Activated effector memory CD4-positive, alpha-beta T cell treated with anti-CD3 and anti-CD28 coated beads, Interleukin-2, amount 50 U/mL, for 16 hours (primary cell): ENCODE measurements around the gene TCN1.
"Not testable (repeated sequence)": the region's sequence is repeated elsewhere in the genome, so short reads cannot be mapped to it uniquely, and the experiment has no call there.

Experiments
- DNase-seq: peaks from one replicate; pipeline ENCODE4 v3.0.0-alpha.2; 2020

Gene TCN1

DNA sequence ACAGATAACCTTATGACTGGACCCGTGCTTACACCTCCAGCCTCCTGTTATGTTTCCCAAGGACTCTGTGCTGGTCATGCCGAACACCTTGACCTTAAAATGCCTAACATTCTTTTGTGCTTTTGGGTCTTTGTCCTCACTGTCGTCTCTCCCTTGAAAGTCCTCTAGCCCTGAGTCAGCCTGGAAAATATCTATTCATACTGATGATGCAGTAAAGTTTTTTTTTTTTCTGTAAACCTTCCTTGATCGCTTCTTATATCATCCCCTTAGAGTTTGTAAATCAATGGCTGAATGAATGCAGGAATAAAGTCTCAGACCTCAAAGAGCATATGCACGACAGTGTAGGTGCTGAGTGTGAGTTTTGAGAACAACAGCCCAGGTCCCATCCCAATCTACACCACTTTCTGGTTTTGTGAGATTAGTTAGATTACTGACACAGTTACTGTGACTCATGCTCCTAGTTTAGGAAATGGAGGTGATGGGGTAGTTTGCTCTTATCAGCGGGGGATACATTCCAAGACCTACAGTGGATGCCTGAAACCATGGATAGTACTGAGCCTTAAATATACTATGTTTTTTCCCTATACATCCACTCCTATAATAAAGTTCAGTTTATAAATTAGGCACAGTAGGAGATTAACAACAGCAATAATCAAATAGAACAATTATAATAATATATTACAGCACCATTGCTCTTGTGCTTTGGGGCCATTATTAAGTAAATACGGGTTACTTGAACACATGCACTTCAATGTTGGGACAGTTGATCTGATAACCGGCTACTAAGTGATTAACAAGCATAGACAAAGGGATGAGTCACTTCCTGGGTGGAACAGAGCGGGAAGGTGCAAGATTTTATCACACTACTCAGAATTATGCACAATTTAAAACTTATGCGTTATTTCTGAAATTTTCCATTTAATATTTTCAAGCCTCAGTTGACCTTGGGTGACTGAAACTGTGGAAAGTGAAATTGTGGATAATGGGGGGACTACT, 8.6 kb downstream of the TCN1 start:
- no peak for DNase-seq

- no peak for DNase-seq
Measured at GRCh38 chr11:59854871-59855270, 11.4 kb downstream of the TCN1 start.

- not testable (repeated sequence) for DNase-seq
Measured at GRCh38 chr11:59851416-59851815, 14.9 kb downstream of the TCN1 start.

GRCh38 chr11:59849551-59849950, 16.7 kb downstream of the TCN1 start:
- not testable (repeated sequence) for DNase-seq

- DNase-seq, result no peak
Measured at GRCh38 chr11:59849129-59849528, 17.2 kb downstream of the TCN1 start.

DNA sequence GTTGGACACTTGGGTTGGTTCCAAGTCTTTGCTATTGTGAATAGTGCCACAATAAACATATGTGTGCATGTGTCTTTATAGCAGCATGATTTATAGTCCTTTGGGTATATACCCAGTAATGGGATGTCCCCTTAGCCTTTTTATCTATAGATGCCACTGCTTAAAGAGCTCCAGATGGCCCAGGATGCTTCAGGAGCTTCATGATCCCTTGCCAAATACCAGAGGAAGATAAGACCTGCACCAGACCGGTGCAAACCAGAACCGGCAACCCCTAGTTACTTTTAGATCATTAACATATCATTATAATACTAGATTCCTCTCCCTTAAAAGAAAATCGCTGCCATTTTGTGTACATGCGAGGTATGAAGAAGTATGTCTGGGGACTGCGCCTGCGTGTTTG, 17.8 kb downstream of the TCN1 start:
- DNase-seq, result not testable (repeated sequence)

DNA sequence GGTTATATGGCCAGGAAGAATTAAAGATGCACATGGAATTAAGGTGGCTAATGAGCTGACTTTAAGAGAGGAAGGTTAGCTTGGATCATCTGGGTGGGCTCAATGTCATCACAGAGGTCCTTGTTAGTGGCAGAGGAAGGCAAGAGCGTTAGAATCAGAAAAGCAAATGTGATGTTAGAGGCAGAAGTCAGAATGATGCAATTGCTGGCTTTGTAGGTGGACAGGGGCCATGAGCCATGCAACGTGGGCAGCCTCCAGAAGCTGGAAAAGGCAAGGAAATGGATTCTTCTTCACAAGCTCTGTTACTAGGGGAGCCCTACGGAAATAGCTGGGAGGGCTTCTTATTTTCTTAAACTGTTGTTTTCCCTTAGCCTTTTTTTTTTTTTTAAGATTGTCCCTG, 18.7 kb downstream of the TCN1 start:
- no peak for DNase-seq

DNA sequence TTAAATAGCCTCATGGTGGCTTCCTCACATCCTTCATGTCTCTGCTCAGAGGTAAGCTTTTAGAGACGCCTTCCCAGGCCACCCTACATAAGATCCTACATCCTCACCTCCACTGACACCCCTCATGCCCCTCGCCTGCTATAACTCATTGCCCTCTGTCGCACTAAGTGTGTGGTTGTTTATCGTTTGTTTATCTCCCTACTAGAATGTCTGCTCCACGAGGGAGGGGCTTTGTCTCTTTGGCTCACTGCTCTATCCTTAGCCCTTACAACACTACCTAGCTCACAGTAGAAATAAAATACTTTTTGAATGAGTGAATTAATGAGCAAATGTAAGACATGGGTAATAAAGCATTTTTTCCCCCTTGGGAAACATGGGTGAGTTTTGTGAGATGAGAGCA, 19.7 kb downstream of the TCN1 start:
- DNase-seq, result no peak

DNA sequence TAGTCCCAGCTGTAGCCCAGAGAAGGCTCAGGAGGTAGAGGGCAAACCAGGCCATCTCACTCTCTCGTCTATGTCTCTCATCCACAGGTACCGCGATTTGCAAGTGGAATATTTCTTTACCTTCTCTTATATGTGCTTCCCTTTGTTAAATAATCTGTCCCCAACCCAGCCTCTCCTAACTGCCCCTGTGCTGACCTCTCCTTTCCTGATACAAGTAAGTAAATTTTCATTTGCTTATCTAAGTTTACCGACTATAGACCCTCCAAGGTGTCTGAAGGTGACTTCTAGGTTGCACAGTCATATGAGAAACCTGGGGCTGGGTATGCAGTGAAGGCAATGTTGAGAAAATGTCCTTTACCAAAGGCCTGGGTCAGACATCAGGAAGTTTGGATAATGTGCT, 20.9 kb downstream of the TCN1 start, which contains the start of gene CBLIF:
CBLIF (minus strand) TSS at position 101 of the 400 bp plus-strand sequence; CDS start at position 55, 46 bp downstream.
- no peak for DNase-seq

DNA sequence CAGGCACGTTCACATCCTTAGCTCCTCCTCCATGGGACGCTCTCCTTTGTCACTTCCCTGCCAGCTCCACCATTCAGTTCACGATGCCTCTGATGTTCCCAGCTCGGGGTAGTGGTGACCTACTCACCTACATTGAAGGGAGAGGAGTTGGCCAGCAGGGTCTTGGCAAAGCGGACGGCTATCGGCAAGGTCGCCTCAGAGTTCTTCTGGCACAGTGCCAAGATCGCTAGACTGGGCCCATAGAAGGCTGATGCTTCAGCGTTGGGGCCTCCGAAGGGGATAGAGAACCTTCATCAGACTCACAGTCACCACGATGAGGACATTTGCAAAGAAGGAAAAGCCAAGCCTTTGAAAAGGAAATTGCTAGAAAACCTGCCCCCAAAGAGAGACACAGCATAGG, 24.0 kb downstream of the TCN1 start:
- DNase-seq, result no peak

DNA sequence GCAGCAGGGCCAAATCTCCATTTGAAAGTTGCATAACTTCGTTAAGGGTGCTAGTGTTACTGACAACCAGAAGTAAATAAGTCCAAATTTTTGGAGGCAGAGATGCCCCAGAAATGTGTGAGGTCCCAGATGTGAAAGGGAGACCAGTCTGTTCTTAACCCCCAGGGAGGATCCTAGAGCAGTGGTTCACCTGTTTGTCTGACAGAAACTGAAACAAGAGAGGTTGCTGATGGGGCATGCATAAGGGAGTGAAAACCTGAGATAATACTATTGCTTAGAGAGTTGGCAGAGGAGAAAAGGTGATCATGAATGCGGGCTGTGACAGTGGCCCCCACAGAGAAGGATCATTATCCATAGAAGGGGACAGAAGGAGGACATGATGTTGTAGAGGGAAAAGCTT, 24.8 kb downstream of the TCN1 start:
- DNase-seq, result no peak

GRCh38 chr11:59839615-59840014, 26.7 kb downstream of the TCN1 start:
- DNase-seq, result no peak

DNA sequence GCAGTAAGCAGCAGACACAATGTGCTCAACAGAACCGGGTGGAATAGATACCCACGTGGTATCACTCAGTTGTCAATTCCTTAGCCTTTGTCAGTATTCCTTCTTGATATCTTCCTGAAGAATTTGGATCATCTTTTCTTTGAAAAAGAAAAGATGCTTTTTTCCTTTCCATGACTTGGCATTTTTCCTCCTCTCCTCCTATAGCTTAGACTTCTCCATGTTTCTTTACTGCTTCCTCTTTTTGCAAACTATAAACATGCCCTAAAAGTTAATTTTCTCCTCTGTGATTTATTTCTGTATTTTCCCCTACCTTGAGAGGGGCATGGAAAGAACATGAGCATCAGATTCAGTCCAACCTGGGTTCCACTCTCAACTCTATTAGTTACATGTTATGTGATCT, 32.7 kb downstream of the TCN1 start:
- DNase-seq, result no peak

DNA sequence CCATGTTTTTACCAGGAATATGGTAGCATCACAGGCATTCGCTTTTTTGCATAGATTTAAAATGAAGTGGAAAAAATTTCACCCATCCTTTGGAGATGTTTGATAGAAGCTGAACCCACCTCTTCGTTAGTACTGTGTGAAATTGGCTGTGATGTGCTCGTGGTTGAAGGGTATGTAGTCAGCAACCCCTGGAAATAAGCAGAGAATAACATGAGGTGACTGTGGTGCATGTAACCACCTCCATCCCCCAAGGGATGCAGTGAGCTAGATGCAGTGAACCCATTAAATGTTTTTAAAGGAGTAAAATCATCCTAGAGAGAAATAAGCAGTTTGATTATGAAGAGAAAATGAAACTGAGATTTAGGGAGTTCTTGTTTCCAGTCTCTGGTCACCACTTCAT, 36.9 kb downstream of the TCN1 start:
- DNase-seq, result no peak

- no peak for DNase-seq
Measured at GRCh38 chr11:59822989-59823566, 43.2 kb downstream of the TCN1 start.

DNA sequence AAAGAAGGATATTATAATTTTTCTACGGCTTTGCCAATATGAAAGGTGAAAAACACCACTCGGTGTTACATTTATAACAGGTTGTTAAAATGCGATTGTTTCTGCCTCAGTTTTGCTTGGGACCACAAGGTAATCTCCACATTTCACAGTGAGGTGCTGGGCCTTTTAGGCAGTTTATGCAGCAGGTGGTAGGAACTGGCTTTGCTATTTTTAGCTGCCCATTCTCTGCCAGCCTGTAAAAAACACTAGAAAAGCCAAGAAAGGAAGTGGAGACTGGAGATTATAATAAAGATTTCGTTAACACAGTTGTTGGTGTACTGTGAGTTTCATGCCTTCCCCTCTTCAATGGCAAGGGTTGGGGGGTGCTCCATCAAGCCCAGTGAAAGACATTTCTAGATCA, 47.7 kb downstream of the TCN1 start:
- no peak for DNase-seq

GRCh38 chr11:59816434-59816833, 49.9 kb downstream of the TCN1 start:
- not testable (repeated sequence) for DNase-seq

DNA sequence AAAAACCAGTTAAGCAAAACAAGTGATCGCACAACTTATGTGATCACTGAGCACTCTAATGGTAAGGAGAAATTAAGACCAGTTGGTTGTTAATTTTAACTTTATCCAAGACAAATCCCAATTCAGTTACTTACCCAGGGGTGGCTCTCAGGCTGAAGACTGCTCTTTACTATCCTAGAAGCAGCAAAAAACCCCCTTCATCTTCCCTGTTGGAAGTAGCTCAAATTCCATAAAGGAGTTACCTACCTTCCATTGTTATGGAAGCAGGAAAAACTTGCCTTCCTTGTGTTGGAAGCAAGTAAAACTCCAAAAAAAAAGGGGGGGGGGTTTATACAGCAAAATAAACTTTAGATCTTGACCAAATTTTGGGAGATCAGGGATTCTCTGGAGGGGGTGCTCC, 50.5 kb downstream of the TCN1 start:
- DNase-seq, result no peak

DNA sequence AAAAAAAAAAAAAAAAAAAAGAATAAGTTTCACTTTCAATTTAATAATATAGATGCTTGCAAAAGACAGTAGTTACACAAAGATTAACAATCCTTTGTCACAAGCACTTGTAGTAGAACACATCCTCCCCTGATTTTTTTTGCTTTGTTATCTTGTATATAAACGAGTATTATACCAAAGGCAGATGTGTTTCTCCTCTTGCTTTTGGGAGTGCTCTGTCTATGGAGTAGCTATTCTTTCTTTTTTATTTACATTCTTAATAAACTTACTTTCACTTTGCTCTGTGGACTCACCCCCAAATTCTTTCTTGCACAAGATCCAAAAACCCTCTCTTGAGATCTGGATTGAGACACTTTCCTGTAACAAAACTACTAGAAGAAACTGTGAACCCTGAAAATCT, 52.3 kb downstream of the TCN1 start:
- DNase-seq, result no peak

DNA sequence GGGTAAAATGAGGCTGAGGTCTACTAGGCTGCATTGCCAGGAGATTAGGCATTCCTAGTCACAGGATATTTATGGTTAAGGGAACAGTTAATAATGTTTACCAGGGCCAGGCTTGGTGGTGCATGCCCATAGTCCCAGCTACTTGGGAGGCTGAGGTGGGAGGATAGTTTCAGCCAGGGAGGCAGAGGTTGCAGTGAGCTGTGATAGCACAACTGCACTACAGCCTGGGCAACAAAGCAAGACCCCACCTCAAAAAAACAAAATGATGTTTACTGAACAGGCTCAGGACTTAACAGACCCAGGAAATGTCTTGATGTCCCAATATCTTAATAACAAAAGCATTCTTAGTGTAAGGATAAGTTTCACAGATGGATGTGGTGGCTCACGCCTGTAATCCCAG, 52.9 kb downstream of the TCN1 start:
- no peak for DNase-seq

DNA sequence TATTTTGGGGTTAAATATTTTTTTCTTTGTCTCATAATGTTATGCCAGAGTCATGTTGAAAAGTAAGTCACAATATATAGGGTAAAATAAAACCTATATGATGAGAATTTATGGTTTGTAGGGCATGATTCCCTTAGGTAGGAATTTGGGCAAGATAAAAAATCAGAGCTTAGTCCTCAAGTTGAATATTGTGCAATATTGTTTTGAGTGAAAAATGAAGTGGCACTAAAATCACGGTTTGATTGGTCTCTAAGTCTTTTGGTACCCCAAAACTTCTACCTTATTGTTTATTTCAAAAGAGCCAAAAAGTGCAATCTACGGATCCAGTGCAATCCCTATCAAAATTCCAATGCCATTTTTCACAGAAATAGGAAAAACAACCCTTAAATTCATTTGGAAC, 54.1 kb downstream of the TCN1 start:
- DNase-seq, result no peak

DNA sequence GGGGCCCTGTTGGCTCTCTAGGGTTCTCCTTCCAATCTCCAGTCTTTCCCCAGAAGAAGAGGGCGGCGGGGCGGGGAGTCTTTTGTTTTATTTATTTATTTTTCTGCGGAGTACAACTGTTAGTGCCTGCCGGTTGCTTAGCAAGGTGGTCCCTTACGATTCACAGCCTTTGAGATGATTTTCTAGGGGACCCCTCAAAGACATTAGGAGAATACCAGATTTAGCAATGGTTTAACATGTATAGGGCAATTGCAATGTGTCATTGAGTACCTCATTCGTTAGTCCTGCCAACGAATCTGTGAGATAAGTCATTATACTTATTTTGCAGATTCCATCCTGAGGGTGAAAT, 55.4 kb downstream of the TCN1 start:
- DNase-seq, result no peak

DNA sequence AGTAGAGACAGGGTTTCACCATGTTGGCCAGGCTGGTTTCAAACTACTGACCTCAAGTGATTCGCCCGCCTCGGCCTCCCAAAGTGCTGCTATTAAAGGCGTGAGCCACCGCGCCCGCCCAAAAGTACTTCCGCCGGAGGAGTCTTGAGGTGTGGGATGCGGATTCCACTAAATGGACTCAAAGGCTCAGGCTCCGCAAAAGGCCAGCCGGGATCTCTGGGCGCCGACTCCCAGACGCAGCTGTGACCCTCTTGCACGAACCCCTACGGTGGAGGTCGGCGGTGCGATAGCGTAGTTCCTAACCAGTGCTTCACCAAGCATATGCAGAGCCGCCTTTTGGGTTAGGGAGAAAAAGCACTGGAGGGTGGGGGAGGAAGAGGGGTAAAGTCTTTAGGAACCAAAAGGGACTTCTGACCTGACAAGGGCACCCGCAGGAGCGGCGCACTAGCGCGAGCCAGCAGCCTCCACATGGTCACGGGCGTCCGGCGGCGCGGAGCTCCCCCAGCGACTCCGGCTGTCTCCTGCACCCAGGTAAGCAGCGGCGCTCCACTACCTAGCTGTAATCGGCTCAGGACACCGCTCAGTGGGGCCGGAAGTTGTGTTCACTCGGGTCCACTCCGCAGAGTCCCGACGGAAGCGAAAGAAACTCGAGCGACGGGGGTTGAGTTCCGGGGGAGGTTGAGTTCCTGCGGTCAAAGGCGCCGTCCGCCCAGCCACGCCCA, 55.9 kb downstream of the TCN1 start, which contains the start of gene MRPL16:
MRPL16 (minus strand) TSS at position 590 of the 722 bp plus-strand sequence; CDS start at position 470, 120 bp downstream.
- DNase-seq, result peak; percentile 96
